OCI-LY3 (cell line): Measurements from ENCODE around the gene GPBAR1.

Experiments used
- H2AFZ ChIP-seq: fragments of 200-600, 300-600 bp; shearing (Covaris generic); 2 replicates; pipeline ENCODE4 v1.6.0; 2014; ENCODE audit warnings: antibody characterized with exemption, low read depth, low read length
- H3K27ac ChIP-seq: fragments of 200-600, 300-600 bp; sonication (generic); 2 replicates; pipeline ENCODE4 v1.5.1; 2014; ENCODE audit warnings: mild to moderate bottlenecking, low read length, moderate library complexity, mixed read lengths
- H3K27me3 ChIP-seq: fragments of 200-600, 300-600 bp; sonication (generic); 2 replicates; pipeline ENCODE4 v1.6.1; 2014; ENCODE audit warnings: low read depth, low read length, mixed read lengths
- H3K36me3 ChIP-seq: fragments of 200-600, 300-600 bp; sonication (generic); replicated peaks from 2 replicates; pipeline ENCODE3; 2014; ENCODE audit warnings: low read depth, low read length, mixed read lengths
- H3K4me1 ChIP-seq: fragments of 300-600, 200-600 bp; sonication (generic); 2 replicates; pipeline ENCODE4 v1.6.1; 2014; ENCODE audit warnings: low read length, mixed read lengths
- H3K4me2 ChIP-seq: fragments of 200-600, 300-600 bp; sonication (generic); 2 replicates; pipeline ENCODE4 v1.6.1; 2014; ENCODE audit warnings: low read length, mixed read lengths
- H3K4me3 ChIP-seq: fragments of 300-600, 200-600 bp; sonication (generic); 2 replicates; pipeline ENCODE4 v1.5.1; 2014; ENCODE audit warnings: antibody characterized with exemption, mild to moderate bottlenecking, low read length, moderate library complexity
- H3K79me2 ChIP-seq: fragments of 300-600, 200-600 bp; shearing (Covaris generic); 2 replicates; pipeline ENCODE4 v1.6.1; 2014; ENCODE audit warnings: mild to moderate bottlenecking, low read length, mixed read lengths
- H3K9ac ChIP-seq: fragments of 300-600, 200-600 bp; shearing (Covaris generic); 2 replicates; pipeline ENCODE4 v1.6.0; 2014; ENCODE audit warnings: mild to moderate bottlenecking, low read length, moderate library complexity
- H3K9me3 ChIP-seq: fragments of 200-600, 300-600 bp; shearing (Covaris generic); 2 replicates; pipeline ENCODE4 v1.6.1; 2014; ENCODE audit warnings: low read length, mixed read lengths; ENCODE audit not compliant: insufficient read depth
- H4K20me1 ChIP-seq: fragments of 200-600, 300-600 bp; sonication (generic); 2 replicates; pipeline ENCODE4 v1.6.1; 2016; ENCODE audit warnings: low read length, mixed read lengths; ENCODE audit not compliant: insufficient read depth
- EZH2phosphoT487 ChIP-seq: fragments of 200-600 bp; shearing (Covaris generic); IDR thresholded peaks from 2 replicates; pipeline ENCODE4 v1.6.1; 2018; ENCODE audit warnings: antibody characterized with exemption, mixed run types, low read depth
- TF ChIP-seq, protein P1 (sequence below): fragments of 200-600, 300-600 bp; sonication (generic); IDR thresholded peaks from 2 replicates; pipeline ENCODE4 v1.5.1; 2014; ENCODE audit warnings: antibody characterized with exemption, low read length, low read depth

The GPBAR1 gene

GRCh38 chr2:218260742-218261422, at the start of gene GPBAR1:
GPBAR1 (plus strand) TSS chr2:218261015; CDS start chr2:218262725, 1,710 bp downstream.
- Histone ChIP-seq H3K9ac (no peak within 1 kb of the TSS), H3K27me3 (no peaks in the 10 kb centered on the region), H2AFZ (no peak within 1 kb of the TSS), H3K79me2 (no peaks in the 10 kb centered on the region), H3K4me2 (peak within 1 kb of the TSS; percentile 29), H3K9me3 (no peaks in the 10 kb centered on the region), H4K20me1 (0 out of 2 replicates have a peak, but pooled peaks cover 5% of the 10 kb centered on the region), H3K27ac (no peak within 1 kb of the TSS), H3K4me1 (peaks cover 41% of the 10 kb centered on the region), H3K4me3 (no peak within 1 kb of the TSS), H3K36me3 (peaks cover 2% of the 10 kb centered on the region)
- TF ChIP-seq EZH2phosphoT487, result no peak
- TF ChIP-seq, protein P1, sequence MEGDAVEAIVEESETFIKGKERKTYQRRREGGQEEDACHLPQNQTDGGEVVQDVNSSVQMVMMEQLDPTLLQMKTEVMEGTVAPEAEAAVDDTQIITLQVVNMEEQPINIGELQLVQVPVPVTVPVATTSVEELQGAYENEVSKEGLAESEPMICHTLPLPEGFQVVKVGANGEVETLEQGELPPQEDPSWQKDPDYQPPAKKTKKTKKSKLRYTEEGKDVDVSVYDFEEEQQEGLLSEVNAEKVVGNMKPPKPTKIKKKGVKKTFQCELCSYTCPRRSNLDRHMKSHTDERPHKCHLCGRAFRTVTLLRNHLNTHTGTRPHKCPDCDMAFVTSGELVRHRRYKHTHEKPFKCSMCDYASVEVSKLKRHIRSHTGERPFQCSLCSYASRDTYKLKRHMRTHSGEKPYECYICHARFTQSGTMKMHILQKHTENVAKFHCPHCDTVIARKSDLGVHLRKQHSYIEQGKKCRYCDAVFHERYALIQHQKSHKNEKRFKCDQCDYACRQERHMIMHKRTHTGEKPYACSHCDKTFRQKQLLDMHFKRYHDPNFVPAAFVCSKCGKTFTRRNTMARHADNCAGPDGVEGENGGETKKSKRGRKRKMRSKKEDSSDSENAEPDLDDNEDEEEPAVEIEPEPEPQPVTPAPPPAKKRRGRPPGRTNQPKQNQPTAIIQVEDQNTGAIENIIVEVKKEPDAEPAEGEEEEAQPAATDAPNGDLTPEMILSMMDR, result no peak

DNA sequence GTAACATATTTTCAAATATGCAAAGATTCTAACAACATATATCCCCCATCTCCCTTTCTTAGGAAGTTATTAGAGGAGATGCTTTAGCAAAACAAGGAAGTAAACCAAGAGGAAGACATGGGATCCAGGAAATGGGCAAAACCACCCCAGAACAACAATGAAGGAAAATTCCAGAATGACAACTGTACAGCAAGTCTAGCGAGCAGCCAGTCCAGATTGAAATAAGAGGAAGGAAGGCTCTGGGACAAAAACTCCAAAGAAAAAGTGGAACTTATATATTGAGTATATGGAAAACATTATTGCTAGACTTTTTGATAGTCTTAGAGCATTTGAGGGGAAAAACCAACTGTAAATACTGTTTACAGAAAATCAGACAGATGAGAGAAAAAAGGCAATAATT, 46.7 kb upstream of the GPBAR1 start:
- H3K9me3 ChIP-seq, result no peaks in the 10 kb centered on the region
- peaks cover 25% of the 10 kb centered on the region for H3K79me2 ChIP-seq
- H3K27ac ChIP-seq, result no peak overlapping the region
- H3K4me1 ChIP-seq, result peaks cover 11% of the 10 kb centered on the region
- no peak overlapping the region for H3K4me2 ChIP-seq
- no peak overlapping the region for H3K4me3 ChIP-seq
- no peaks in the 10 kb centered on the region for H4K20me1 ChIP-seq
- no peak overlapping the region for H3K9ac ChIP-seq
- H2AFZ ChIP-seq, result no peak overlapping the region
- TF ChIP-seq, protein P1, result no peak
- no peak for TF ChIP-seq EZH2phosphoT487
- H3K36me3 ChIP-seq, result peaks cover 6% of the 10 kb centered on the region
- no peaks in the 10 kb centered on the region for H3K27me3 ChIP-seq

DNA sequence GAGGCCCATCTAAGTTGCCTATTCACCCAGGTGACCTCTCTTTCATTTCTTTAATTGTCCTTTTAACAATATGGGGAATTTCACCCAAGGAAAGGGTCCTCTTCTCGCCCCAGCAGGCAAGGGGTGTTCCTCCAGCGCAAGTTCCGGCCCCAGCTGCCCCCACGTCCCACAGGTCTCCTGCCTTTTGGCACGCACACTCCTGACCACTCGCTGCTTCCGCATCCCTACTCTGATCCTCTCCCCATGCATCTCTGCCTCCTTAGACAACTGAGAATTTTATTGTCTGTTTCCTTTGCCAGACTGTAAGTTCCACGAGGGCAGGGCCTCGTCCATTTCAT, 44.5 kb upstream of the GPBAR1 start:
- peak overlapping the region; percentile 97 for H3K4me3 ChIP-seq
- H3K4me2 ChIP-seq, result peak overlapping the region; percentile 92
- H3K4me1 ChIP-seq, result peaks cover 31% of the 10 kb centered on the region
- H4K20me1 ChIP-seq, result peaks cover 15% of the 10 kb centered on the region
- TF ChIP-seq EZH2phosphoT487, result no peak
- TF ChIP-seq, protein P1, result no peak
- H2AFZ ChIP-seq, result 0 out of 2 replicates have a peak overlapping the region, but pooled peaks have one; percentile 55
- no peaks in the 10 kb centered on the region for H3K27me3 ChIP-seq
- H3K27ac ChIP-seq, result peak overlapping the region; percentile 51
- H3K36me3 ChIP-seq, result peaks cover 28% of the 10 kb centered on the region
- H3K79me2 ChIP-seq, result peaks cover 47% of the 10 kb centered on the region
- H3K9ac ChIP-seq, result peak overlapping the region; percentile 77
- no peaks in the 10 kb centered on the region for H3K9me3 ChIP-seq

DNA sequence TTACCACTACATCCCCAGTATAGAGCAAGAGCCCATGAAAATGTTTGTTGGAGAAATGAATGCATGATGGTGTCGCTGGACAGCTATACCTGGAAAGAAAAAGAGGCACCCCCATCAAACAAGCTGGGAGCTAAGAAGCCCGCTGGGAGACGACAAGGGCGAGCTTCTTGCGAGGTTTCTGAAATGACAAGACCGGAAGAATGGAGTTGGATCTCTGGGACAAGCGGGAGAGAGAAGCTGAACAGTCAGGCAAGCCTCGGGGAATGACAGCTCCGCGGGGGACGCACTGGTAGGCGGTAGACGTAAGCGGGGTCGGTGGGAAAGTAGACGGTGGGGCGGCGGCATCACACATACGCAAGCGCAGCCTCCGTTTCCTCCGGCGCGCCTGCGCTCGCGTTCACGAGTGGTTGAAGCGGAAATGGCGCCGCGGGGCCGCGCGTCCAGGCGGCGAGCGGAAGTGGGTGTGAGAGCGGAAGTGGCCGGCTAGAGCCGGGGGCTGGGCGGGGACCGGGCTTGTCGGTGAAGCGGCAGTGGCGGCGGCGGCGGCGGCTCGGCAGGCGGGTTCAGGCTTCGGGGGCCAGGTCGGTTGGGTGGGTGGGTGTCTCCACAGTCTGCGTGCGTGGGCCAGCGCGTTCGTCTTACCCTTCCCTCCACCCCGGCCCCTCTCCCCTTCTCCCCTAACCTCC, 44.0 kb upstream of the GPBAR1 start, which contains the start of gene ARPC2:
Gene ARPC2 (plus strand): TSS at position 516 of the 686 bp plus-strand sequence. CDS start 282 bp downstream, outside the sequence.
- H2AFZ ChIP-seq, result peak within 1 kb of the TSS; percentile 55; the same call in 1 of the 2 replicates
- peaks cover 33% of the 10 kb centered on the region for H3K36me3 ChIP-seq
- peak within 1 kb of the TSS; percentile 100 for H3K9ac ChIP-seq
- H3K4me2 ChIP-seq, result peak within 1 kb of the TSS; percentile 97
- TF ChIP-seq, protein P1, result no peak
- no peak for TF ChIP-seq EZH2phosphoT487
- H4K20me1 ChIP-seq, result peaks cover 20% of the 10 kb centered on the region
- peak within 1 kb of the TSS; percentile 97 for H3K4me3 ChIP-seq
- H3K4me1 ChIP-seq, result peaks cover 36% of the 10 kb centered on the region
- H3K79me2 ChIP-seq, result peaks cover 52% of the 10 kb centered on the region
- H3K9me3 ChIP-seq, result no peaks in the 10 kb centered on the region
- peak within 1 kb of the TSS; percentile 100 for H3K27ac ChIP-seq
- H3K27me3 ChIP-seq, result no peaks in the 10 kb centered on the region
